ENCODE results near the gene NPAS2. TPM values are rescaled to one million over a fixed set of nuclear protein-coding genes. Genes with fewer than 3 reads are reported as not detected.

The NPAS2 gene
- total RNA-seq, 1 donor from 2014 or later: 39.4 TPM

DNA sequence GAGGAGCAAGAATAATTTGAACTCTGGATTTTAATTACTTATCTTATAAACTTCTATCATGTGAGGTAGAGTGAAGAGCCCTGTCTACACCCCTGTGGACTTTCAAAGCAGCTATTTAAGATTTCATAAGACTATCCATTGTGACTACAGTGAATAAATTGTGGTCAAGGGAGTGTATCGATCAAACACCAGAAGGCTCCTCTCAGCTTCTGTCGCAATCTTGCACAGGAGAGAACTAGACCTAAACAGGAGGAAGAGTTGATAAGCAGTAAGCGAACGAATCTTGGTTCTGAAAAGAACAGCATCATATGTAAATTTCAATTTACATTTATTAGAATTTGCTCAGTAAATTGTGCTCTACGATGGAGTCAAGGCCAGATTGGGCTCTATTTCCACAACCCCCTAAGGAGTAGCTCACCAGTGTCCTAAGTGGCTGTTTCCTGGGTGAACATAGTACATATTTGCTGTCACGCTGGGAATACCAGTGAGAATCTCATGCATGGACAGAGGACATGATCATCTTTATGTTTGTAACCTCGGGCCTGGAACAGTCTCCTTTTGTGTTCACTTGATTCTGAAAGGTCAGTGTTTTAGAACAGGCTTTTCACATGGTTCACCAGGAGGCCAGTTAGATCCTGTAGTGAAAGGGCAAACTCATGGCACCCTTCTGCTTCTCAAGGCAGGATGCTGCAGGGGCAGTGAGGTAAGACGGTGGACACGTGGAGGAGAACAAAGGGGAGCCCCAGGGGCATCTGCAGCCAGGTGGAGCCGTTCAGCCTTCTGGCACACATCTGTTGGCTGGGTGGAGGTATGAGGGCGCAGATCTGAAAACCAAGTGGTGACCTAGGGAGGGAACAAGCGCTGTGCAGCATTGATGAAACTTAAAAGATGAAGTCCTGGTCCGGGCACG, 33.3 kb downstream of the NPAS2 start:
- H3K27ac Mint-ChIP-seq: no peak overlapping the region
- H3K4me1 Mint-ChIP-seq: peaks cover 17% of the 10 kb centered on the region
- no peaks in the 10 kb centered on the region for H3K9me3 Mint-ChIP-seq
- no peaks in the 10 kb centered on the region for H4K20me1 ChIP-seq (ENCODE audit: low read depth)
- H3K4me2 ChIP-seq: no peak overlapping the region
- no peaks in the 10 kb centered on the region for H3K36me3 Mint-ChIP-seq
- no peak overlapping the region for H3K4me3 ChIP-seq
- no peak overlapping the region for H2AFZ ChIP-seq (replicated peaks)
- no peak overlapping the region for H3K4me3 Mint-ChIP-seq
- H3K9me3 ChIP-seq (ENCODE audit: low read depth): no peaks in the 10 kb centered on the region
- H3K27me3 Mint-ChIP-seq (ENCODE audit: insufficient read depth, low read depth): peaks cover 4% of the 10 kb centered on the region
- no peak for DNase-seq (ENCODE audit: low spot score)
- no peaks in the 10 kb centered on the region for H3K36me3 ChIP-seq
- no peak overlapping the region for H3K9ac ChIP-seq
- H3K4me1 ChIP-seq: peaks cover 6% of the 10 kb centered on the region
- H3K79me2 ChIP-seq (ENCODE audit: low read depth): no peaks in the 10 kb centered on the region
- no peaks in the 10 kb centered on the region for H3K27me3 ChIP-seq
- TF ChIP-seq EZH2phosphoT487 (IDR thresholded peaks at IDR 0.05) (no peak), EZH2 (IDR thresholded peaks at IDR 0.05) (no peak)
- TF ChIP-seq, protein P1, sequence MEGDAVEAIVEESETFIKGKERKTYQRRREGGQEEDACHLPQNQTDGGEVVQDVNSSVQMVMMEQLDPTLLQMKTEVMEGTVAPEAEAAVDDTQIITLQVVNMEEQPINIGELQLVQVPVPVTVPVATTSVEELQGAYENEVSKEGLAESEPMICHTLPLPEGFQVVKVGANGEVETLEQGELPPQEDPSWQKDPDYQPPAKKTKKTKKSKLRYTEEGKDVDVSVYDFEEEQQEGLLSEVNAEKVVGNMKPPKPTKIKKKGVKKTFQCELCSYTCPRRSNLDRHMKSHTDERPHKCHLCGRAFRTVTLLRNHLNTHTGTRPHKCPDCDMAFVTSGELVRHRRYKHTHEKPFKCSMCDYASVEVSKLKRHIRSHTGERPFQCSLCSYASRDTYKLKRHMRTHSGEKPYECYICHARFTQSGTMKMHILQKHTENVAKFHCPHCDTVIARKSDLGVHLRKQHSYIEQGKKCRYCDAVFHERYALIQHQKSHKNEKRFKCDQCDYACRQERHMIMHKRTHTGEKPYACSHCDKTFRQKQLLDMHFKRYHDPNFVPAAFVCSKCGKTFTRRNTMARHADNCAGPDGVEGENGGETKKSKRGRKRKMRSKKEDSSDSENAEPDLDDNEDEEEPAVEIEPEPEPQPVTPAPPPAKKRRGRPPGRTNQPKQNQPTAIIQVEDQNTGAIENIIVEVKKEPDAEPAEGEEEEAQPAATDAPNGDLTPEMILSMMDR (IDR thresholded peaks at IDR 0.05): no peak
- H3K27ac ChIP-seq: no peak overlapping the region
- no peaks in the 10 kb centered on the region for H3F3A ChIP-seq (ENCODE audit: low read depth)

GRCh38 chr2:100853909-100854810, 34.2 kb downstream of the NPAS2 start:
- Histone ChIP-seq H4K20me1 (ENCODE audit: low read depth) (no peaks in the 10 kb centered on the region), H3K27ac (no peak overlapping the region), H2AFZ (replicated peaks) (no peak overlapping the region), H3K9me3 (ENCODE audit: low read depth) (no peaks in the 10 kb centered on the region), H3F3A (ENCODE audit: low read depth) (no peaks in the 10 kb centered on the region), H3K27me3 (no peaks in the 10 kb centered on the region), H3K4me2 (no peak overlapping the region), H3K9ac (no peak overlapping the region), H3K4me3 (no peak overlapping the region), H3K36me3 (no peaks in the 10 kb centered on the region), H3K79me2 (ENCODE audit: low read depth) (no peaks in the 10 kb centered on the region), H3K4me1 (peaks cover 6% of the 10 kb centered on the region)
- Mint-ChIP-seq H3K27ac (peak overlapping the region; percentile 88), H3K4me3 (no peak overlapping the region), H3K27me3 (ENCODE audit: insufficient read depth, low read depth) (peaks cover 4% of the 10 kb centered on the region), H3K36me3 (no peaks in the 10 kb centered on the region), H3K4me1 (peaks cover 17% of the 10 kb centered on the region), H3K9me3 (no peaks in the 10 kb centered on the region)
- no peak for DNase-seq (ENCODE audit: low spot score)
- no peak for TF ChIP-seq EZH2 (IDR thresholded peaks at IDR 0.05)
- TF ChIP-seq, protein P1 (IDR thresholded peaks at IDR 0.05): no peak
- no peak for TF ChIP-seq EZH2phosphoT487 (IDR thresholded peaks at IDR 0.05)

DNA sequence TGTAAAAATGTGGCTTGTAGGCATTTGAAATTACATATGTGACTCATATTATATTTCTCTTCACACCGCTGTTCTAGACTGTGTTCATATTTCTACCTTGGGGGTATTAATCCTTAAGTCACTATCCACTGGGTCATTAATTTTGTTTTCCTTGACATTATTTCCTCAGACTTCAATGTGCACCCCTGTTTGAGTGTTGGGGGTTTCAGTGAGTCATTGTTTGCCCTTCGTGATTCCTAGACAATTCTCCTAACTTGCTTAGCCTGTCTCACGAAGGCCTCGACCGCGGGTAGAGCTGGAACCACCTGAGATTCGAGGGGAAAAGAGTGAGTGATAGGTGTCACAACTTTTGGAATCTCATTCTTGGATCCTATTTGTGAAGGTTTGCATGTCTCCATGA, 35.1 kb downstream of the NPAS2 start:
- Histone ChIP-seq H3K4me2 (no peak overlapping the region), H3K9ac (no peak overlapping the region), H3K4me3 (no peak overlapping the region), H3K27me3 (no peaks in the 10 kb centered on the region), H3K9me3 (ENCODE audit: low read depth) (no peaks in the 10 kb centered on the region), H3F3A (ENCODE audit: low read depth) (no peaks in the 10 kb centered on the region), H3K79me2 (ENCODE audit: low read depth) (no peaks in the 10 kb centered on the region), H3K4me1 (peaks cover 6% of the 10 kb centered on the region), H2AFZ (replicated peaks) (no peak overlapping the region), H3K27ac (no peak overlapping the region), H4K20me1 (ENCODE audit: low read depth) (no peaks in the 10 kb centered on the region), H3K36me3 (no peaks in the 10 kb centered on the region)
- H3K36me3 Mint-ChIP-seq: no peaks in the 10 kb centered on the region
- H3K9me3 Mint-ChIP-seq: no peaks in the 10 kb centered on the region
- peaks cover 4% of the 10 kb centered on the region for H3K27me3 Mint-ChIP-seq (ENCODE audit: insufficient read depth, low read depth)
- TF ChIP-seq EZH2 (IDR thresholded peaks at IDR 0.05) (no peak), EZH2phosphoT487 (IDR thresholded peaks at IDR 0.05) (no peak)
- TF ChIP-seq, protein P1 (IDR thresholded peaks at IDR 0.05): no peak
- H3K4me3 Mint-ChIP-seq: no peak overlapping the region
- no peak overlapping the region for H3K27ac Mint-ChIP-seq
- DNase-seq (ENCODE audit: low spot score): no peak
- peaks cover 17% of the 10 kb centered on the region for H3K4me1 Mint-ChIP-seq
